AG04449 (cell line): ENCODE measurements around the gene OLFM1.

Experiments used
- CTCF ChIA-PET: fragments of 350-600 bp; formaldehyde crosslinking; extraction: SDS; loops from one replicate; lab custom pipeline; 2021; ENCODE audit warnings: antibody characterized with exemption; lab: Yijun Ruan, JAX
- POLR2A ChIA-PET: fragments of 400-600, 350-600 bp; formaldehyde crosslinking; extraction: SDS; loops from one replicate; lab custom pipeline; 2020; ENCODE audit warnings: antibody characterized with exemption, inconsistent platforms; lab: Yijun Ruan, JAX
- DNase-seq: peaks from one replicate; pipeline ENCODE4 v3.0.0-alpha.2; 2010; ENCODE audit warnings: low read depth, low spot score
- H3K4me3 ChIP-seq: 2 replicates; pipeline ENCODE4 v1.5.1; 2011; ENCODE audit warnings: low read depth, mild to moderate bottlenecking, control low read depth, low read length
- TF ChIP-seq, protein P1 (sequence below): IDR thresholded peaks from one replicate; pipeline ENCODE4 v1.5.1; 2011; ENCODE audit warnings: mild to moderate bottlenecking, moderate library complexity, low read length, control low read depth, inconsistent platforms; ENCODE audit not compliant: insufficient read depth; ENCODE audit errors: missing control alignments

OLFM1 gene

DNA sequence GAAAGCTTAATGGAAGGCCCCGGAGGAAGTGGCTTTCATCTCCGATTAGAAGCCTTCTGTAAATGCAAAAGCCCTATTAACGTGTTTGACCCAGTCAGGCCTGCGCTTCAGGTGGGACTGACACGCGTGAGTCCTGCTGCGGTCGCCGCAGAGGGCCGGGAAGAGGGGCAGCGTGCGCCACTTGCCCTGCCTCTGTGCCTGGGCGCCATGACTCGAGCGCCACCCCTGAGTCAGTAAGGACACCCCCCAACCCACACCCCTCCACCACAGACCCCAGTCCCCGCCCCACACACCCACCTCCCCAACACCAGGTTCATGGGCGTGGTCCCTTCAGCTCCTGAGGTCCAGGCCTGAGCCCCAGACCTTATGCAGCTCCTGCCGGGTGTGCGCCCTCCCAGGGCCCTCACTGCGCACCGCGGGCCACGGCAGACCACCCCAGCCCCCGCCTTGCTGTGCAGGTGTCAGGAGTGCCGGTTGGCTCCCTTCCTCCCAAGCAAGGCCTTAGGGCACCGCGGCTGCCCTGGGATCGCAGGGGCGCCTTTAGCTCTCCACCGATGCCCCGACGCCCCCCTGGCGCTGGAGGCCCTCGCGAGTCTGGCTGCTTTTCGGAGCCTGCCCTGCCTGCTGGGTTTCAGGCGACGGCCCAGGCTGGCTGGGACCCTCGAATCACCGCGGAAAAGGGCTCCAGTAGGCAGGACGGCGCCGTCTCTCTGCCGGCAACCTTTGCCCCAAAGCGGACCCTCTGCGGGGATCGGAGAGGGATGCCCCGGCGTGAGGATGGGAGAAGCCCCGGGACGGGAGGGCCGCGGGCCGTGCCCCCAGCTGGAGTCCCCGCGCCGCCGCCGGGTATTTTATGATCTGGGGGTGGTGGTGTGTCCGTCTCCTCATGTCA is 625 bp upstream of the OLFM1 start:
- no peak overlapping the region for H3K4me3 ChIP-seq
- no peak for DNase-seq
- TF ChIP-seq, protein P1, sequence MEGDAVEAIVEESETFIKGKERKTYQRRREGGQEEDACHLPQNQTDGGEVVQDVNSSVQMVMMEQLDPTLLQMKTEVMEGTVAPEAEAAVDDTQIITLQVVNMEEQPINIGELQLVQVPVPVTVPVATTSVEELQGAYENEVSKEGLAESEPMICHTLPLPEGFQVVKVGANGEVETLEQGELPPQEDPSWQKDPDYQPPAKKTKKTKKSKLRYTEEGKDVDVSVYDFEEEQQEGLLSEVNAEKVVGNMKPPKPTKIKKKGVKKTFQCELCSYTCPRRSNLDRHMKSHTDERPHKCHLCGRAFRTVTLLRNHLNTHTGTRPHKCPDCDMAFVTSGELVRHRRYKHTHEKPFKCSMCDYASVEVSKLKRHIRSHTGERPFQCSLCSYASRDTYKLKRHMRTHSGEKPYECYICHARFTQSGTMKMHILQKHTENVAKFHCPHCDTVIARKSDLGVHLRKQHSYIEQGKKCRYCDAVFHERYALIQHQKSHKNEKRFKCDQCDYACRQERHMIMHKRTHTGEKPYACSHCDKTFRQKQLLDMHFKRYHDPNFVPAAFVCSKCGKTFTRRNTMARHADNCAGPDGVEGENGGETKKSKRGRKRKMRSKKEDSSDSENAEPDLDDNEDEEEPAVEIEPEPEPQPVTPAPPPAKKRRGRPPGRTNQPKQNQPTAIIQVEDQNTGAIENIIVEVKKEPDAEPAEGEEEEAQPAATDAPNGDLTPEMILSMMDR = no peak
- CTCF ChIA-PET = interaction anchor here (0.9 to 8.1 kb wide), 17 partner anchors 8 to 400 kb away, joined by 3 to 112 read pairs (median 3); no protein-coding TSS in a partner anchor
- POLR2A ChIA-PET = no interaction called here

DNA sequence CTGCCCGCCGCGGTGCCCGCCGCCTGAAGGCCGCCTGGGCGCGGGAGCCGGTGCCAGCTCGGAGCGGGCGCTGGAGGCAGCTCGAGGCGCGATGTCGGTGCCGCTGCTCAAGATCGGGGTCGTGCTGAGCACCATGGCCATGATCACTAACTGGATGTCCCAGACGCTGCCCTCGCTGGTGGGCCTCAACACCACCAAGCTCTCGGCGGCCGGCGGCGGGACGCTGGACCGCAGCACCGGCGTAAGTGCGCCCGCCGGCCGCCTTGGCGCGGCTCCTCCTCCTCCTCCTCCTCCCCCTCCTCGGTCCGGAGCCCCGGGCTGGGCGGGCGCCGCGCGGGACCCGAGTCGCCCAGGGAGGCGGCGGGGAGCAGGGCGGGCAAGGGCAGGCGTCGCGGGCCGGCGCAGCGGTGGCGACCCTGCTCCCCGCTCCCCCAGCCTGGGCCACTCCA is 455 bp downstream of the OLFM1 start:
- CTCF ChIA-PET = interaction anchor here (1.8 to 8.1 kb wide), 2 partner anchors 253 to 326 kb away, joined by 9 to 112 read pairs; no protein-coding TSS in a partner anchor
- H3K4me3 ChIP-seq = no peak overlapping the region

DNA sequence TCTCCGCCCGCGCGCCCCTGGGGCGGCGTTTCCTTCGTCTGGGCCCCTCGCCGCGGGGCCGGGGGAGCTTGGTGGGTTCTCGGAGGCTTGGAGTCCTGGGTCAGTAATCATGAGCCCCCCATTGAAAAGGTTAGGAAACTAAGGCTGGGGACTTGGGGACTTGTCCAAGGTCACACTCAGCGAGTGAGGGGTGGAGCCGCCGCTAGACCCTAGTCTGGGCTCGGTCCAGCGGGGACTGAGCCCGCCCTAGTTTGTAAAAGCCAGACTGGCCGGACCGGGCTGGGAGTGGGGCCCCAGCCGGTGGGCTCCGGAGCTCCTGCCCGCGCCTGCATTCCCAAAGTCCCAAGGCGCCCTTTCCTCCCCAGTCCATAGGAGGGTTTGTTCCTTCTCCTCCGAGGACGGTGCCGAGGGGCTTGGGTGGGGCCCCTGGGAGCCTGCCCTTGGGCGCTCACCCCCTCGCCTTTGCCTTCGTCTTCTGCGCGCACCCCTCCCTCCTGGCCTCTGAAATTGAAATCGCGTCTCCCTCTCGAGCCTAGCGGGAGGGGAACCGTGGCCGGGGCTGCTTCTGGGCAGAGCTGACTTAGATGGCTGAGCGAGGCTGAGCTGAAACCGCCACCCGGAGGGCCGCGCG is 995 bp downstream of the OLFM1 start:
- H3K4me3 ChIP-seq = no peak overlapping the region
- DNase-seq = no peak
- TF ChIP-seq, protein P1 = no peak
- ChIA-PET CTCF (interaction anchor here (8.1 kb wide), 1 partner anchor 326 kb away, joined by 112 read pairs; no protein-coding TSS in a partner anchor), POLR2A (no interaction called here)

More for the DNA sequence above, 455 bp downstream of the OLFM1 start:
- no peak for DNase-seq
- POLR2A ChIA-PET = no interaction called here
- TF ChIP-seq, protein P1 = no peak

DNA sequence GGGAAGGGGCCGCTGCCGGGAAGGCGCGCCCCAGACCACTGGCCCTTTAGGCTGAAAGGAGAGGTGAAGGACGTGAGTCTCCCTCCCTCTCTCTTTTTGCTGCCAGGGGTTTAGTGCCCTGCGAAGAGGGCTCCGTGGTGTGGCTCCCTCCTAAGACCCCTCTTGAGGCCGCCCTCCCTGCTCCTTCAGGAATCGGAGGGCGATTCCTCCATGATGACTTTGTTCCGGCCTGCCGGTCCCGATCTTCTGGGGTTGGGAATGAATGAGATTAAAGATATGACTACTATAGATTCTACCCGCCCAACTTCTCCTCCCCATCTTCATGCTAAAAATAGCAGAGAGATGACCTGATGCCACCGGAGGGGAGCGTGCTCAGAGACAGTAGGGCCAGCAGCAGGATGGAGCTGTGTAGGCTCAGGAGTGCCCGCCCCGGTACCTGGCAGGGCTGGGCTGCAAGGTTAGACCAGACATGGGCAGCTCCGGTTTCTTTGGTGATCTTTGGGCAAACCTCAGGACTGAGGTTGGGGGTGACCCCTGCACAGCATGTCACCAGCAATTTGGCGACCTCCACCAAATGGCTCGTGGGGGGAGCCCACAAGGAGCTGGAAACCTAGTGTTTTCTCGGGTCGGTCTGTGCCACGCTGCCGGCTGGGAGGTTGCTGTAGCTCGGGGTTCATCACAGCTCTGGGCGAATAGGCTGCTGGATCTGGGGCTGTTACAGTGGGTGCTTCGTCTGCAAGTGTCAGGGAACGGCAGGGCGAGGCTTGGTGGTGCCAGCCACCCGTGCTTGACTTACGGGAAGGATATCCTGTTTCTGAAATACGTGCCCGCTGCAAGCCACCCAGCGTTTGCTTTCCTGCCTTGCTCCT is 1.7 kb downstream of the OLFM1 start:
- H3K4me3 ChIP-seq = no peak overlapping the region
- no peak for DNase-seq
- POLR2A ChIA-PET = no interaction called here
- TF ChIP-seq, protein P1 = no peak
- CTCF ChIA-PET = interaction anchor here (8.1 kb wide), 1 partner anchor 325 kb away, joined by 112 read pairs; no protein-coding TSS in a partner anchor

DNA sequence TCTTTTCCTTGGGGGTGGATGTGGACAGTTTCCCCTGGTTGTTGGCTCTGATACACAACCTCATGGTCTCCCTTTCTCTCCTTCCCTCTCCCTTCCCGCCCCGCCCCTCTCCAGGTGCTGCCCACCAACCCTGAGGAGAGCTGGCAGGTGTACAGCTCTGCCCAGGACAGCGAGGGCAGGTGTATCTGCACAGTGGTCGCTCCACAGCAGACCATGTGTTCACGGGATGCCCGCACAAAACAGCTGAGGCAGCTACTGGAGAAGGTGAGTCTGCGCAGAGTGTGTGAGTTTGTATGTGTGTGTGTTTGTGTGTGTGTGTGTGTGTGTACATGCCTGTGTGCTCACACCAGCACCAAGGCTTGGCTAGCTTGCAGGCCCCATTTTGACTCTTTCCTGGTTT is 2.6 kb downstream of the OLFM1 start:
- TF ChIP-seq, protein P1 = no peak
- CTCF ChIA-PET = interaction anchor here (8.1 kb wide), 1 partner anchor 324 kb away, joined by 112 read pairs; no protein-coding TSS in a partner anchor
- POLR2A ChIA-PET = no interaction called here
- DNase-seq = no peak
- H3K4me3 ChIP-seq = no peak overlapping the region
